ENCODE measurements around the gene TGFBR3L. TPM values are rescaled to one million over a fixed set of nuclear protein-coding genes. Genes with fewer than 3 reads are reported as not detected.

Gene TGFBR3L
- total RNA-seq, 1 donor from 2014 or later: 2.8 TPM

DNA sequence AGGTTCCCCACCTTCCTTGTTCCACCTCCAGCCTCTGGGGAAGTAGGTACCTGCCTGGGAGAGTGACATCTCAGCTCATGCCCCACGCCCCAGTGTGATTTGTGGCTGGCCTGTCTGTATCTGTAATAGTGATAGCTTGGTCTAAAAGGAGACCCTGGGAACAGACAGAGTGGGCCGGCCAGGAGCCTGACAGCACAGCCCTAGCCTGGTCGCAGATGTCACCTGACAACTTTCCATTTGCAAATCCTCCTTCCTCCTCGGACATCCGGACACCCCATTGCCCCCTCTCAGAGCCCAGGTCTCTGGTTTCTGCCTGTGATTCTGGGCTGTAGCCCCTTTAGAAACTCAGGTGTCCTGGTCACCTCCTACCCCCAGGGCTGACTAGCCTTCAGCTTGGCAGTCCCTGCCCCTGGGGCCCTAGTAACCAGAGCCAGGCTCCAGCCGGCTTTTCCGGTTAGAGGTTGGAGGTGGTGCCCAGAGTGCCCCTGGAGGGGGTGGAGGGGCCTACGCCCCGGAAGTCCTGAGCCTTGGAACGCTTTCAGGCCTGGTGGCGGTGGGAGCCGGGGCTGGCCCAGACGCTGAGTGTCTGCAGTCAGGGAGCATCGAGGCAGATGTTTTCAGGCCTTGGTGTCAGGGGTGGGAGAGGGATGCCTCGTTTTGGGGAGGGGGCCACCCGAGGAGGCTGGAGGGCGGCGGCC is 19.9 kb upstream of the TGFBR3L start:
- DNase-seq (ENCODE audit: low read depth) (no peak), FAIRE-seq (no peak)
- Histone ChIP-seq H3K36me3 (ENCODE audit: insufficient read depth, low read length) (no peaks in the 10 kb centered on the region), H3K4me2 (ENCODE audit: low read length) (no peak overlapping the region), H3K9me3 (ENCODE audit: insufficient read depth, low read depth, low read length) (no peaks in the 10 kb centered on the region), H4K20me1 (ENCODE audit: insufficient read depth, low read length) (peaks cover 4% of the 10 kb centered on the region), H2AFZ (ENCODE audit: low read depth, low read length) (no peak overlapping the region), H3K27me3 (ENCODE audit: insufficient read depth, low read length) (no peaks in the 10 kb centered on the region), H3K79me2 (ENCODE audit: insufficient read depth, low read length) (peaks cover 3% of the 10 kb centered on the region), H3K4me1 (ENCODE audit: insufficient read depth, low read length) (peaks cover 10% of the 10 kb centered on the region), H3K4me3 (ENCODE audit: insufficient read depth, low read depth, low read length) (no peak overlapping the region), H3K9ac (ENCODE audit: low read length) (no peak overlapping the region), H3K27ac (ENCODE audit: low read depth, low read length) (no peak overlapping the region)
- H3K4me1 Mint-ChIP-seq (ENCODE audit: low read depth, unreplicated experiment): peaks cover 3% of the 10 kb centered on the region
- H3K4me3 Mint-ChIP-seq (ENCODE audit: unreplicated experiment): no peak overlapping the region
- TF ChIP-seq, protein P1, sequence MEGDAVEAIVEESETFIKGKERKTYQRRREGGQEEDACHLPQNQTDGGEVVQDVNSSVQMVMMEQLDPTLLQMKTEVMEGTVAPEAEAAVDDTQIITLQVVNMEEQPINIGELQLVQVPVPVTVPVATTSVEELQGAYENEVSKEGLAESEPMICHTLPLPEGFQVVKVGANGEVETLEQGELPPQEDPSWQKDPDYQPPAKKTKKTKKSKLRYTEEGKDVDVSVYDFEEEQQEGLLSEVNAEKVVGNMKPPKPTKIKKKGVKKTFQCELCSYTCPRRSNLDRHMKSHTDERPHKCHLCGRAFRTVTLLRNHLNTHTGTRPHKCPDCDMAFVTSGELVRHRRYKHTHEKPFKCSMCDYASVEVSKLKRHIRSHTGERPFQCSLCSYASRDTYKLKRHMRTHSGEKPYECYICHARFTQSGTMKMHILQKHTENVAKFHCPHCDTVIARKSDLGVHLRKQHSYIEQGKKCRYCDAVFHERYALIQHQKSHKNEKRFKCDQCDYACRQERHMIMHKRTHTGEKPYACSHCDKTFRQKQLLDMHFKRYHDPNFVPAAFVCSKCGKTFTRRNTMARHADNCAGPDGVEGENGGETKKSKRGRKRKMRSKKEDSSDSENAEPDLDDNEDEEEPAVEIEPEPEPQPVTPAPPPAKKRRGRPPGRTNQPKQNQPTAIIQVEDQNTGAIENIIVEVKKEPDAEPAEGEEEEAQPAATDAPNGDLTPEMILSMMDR (IDR thresholded peaks at IDR 0.05; ENCODE audit: insufficient read depth, low read depth, low read length): no peak
- TF ChIP-seq EZH2 (IDR thresholded peaks at IDR 0.05; ENCODE audit: insufficient read depth, low read length): no peak
- peaks cover 7% of the 10 kb centered on the region for H3K36me3 Mint-ChIP-seq (ENCODE audit: low read depth, unreplicated experiment)
- no peaks in the 10 kb centered on the region for H3K27me3 Mint-ChIP-seq (ENCODE audit: low read depth, unreplicated experiment)
- H3K9me3 Mint-ChIP-seq (ENCODE audit: unreplicated experiment): no peaks in the 10 kb centered on the region
- H3K27ac Mint-ChIP-seq (ENCODE audit: unreplicated experiment): no peak overlapping the region

- H3K79me2 ChIP-seq (ENCODE audit: insufficient read depth, low read length): peaks cover 3% of the 10 kb centered on the region
- peaks cover 4% of the 10 kb centered on the region for H4K20me1 ChIP-seq (ENCODE audit: insufficient read depth, low read length)
- TF ChIP-seq, protein P1 (IDR thresholded peaks at IDR 0.05; ENCODE audit: insufficient read depth, low read depth, low read length): no peak
- no peak for TF ChIP-seq EZH2 (IDR thresholded peaks at IDR 0.05; ENCODE audit: insufficient read depth, low read length)
- H3K4me3 ChIP-seq (ENCODE audit: insufficient read depth, low read depth, low read length): no peak overlapping the region
- Mint-ChIP-seq H3K27ac (ENCODE audit: unreplicated experiment) (no peak overlapping the region), H3K36me3 (ENCODE audit: low read depth, unreplicated experiment) (peaks cover 9% of the 10 kb centered on the region), H3K4me3 (ENCODE audit: unreplicated experiment) (no peak overlapping the region), H3K9me3 (ENCODE audit: unreplicated experiment) (no peaks in the 10 kb centered on the region), H3K4me1 (ENCODE audit: low read depth, unreplicated experiment) (peaks cover 3% of the 10 kb centered on the region), H3K27me3 (ENCODE audit: low read depth, unreplicated experiment) (no peaks in the 10 kb centered on the region)
- no peak overlapping the region for H3K9ac ChIP-seq (ENCODE audit: low read length)
- no peaks in the 10 kb centered on the region for H3K9me3 ChIP-seq (ENCODE audit: insufficient read depth, low read depth, low read length)
- DNase-seq (ENCODE audit: low read depth): no peak
- H3K4me1 ChIP-seq (ENCODE audit: insufficient read depth, low read length): peaks cover 10% of the 10 kb centered on the region
- H3K27ac ChIP-seq (ENCODE audit: low read depth, low read length): no peak overlapping the region
- no peaks in the 10 kb centered on the region for H3K36me3 ChIP-seq (ENCODE audit: insufficient read depth, low read length)
- no peak overlapping the region for H3K4me2 ChIP-seq (ENCODE audit: low read length)
- no peaks in the 10 kb centered on the region for H3K27me3 ChIP-seq (ENCODE audit: insufficient read depth, low read length)
- H2AFZ ChIP-seq (ENCODE audit: low read depth, low read length): no peak overlapping the region
- no peak for FAIRE-seq
These were observed 19.1 kb upstream of the TGFBR3L start for GRCh38 chr19:7895565-7895964.

DNA sequence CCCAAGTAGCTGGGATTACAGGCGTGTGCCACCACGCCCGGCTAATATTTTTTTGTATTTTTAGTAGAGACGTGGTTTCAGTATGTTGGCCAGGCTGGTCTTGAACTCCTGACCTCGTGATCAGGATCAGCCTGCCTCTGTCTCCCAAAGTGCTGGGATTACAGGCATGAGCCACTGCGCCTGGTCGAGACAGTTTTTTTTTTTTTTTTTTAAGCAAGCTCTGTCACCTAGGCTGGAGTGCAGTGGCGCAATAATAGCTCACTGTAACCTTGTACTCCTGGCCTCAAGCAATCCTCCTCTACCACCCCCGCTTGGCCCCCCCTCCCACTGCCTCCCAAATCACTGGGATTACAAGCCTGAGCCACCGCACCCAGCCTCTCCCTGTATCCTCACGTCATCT is 17.3 kb upstream of the TGFBR3L start:
- no peak overlapping the region for H3K4me2 ChIP-seq (ENCODE audit: low read length)
- no peak for FAIRE-seq
- no peak overlapping the region for H3K4me3 ChIP-seq (ENCODE audit: insufficient read depth, low read depth, low read length)
- no peaks in the 10 kb centered on the region for H3K36me3 ChIP-seq (ENCODE audit: insufficient read depth, low read length)
- H2AFZ ChIP-seq (ENCODE audit: low read depth, low read length): no peak overlapping the region
- Mint-ChIP-seq H3K4me3 (ENCODE audit: unreplicated experiment) (no peak overlapping the region), H3K36me3 (ENCODE audit: low read depth, unreplicated experiment) (peaks cover 10% of the 10 kb centered on the region), H3K4me1 (ENCODE audit: low read depth, unreplicated experiment) (peaks cover 3% of the 10 kb centered on the region), H3K27me3 (ENCODE audit: low read depth, unreplicated experiment) (no peaks in the 10 kb centered on the region), H3K9me3 (ENCODE audit: unreplicated experiment) (no peaks in the 10 kb centered on the region), H3K27ac (ENCODE audit: unreplicated experiment) (no peak overlapping the region)
- no peak for DNase-seq (ENCODE audit: low read depth)
- peaks cover 10% of the 10 kb centered on the region for H3K4me1 ChIP-seq (ENCODE audit: insufficient read depth, low read length)
- TF ChIP-seq EZH2 (IDR thresholded peaks at IDR 0.05; ENCODE audit: insufficient read depth, low read length): no peak
- TF ChIP-seq, protein P1 (IDR thresholded peaks at IDR 0.05; ENCODE audit: insufficient read depth, low read depth, low read length): no peak
- H3K27ac ChIP-seq (ENCODE audit: low read depth, low read length): no peak overlapping the region
- peaks cover 3% of the 10 kb centered on the region for H3K79me2 ChIP-seq (ENCODE audit: insufficient read depth, low read length)
- H3K9ac ChIP-seq (ENCODE audit: low read length): no peak overlapping the region
- H3K27me3 ChIP-seq (ENCODE audit: insufficient read depth, low read length): no peaks in the 10 kb centered on the region
- no peaks in the 10 kb centered on the region for H3K9me3 ChIP-seq (ENCODE audit: insufficient read depth, low read depth, low read length)
- H4K20me1 ChIP-seq (ENCODE audit: insufficient read depth, low read length): peaks cover 3% of the 10 kb centered on the region

All from astrocyte (in vitro differentiated cells and primary cell).